MCF 10A (cell line): ENCODE measurements around the gene CHST9. TPM values are rescaled to one million over a fixed set of nuclear protein-coding genes. Genes with fewer than 3 reads are reported as not detected.

Source experiments
- BruUV-seq: library from RNA; stranded (reverse); fragments of 400-500 nt; replicated peaks from 2 replicates; lab custom pipeline; 2021; lab: Mats Ljungman, UMichigan
- CTCF ChIA-PET: fragments of 300-600 bp; sonication (Branson Sonifier 250); formaldehyde crosslinking; extraction: SDS; loops from one replicate; lab custom pipeline; 2021; ENCODE audit warnings: antibody characterized with exemption, inconsistent platforms; lab: Yijun Ruan, JAX
- POLR2A ChIA-PET: fragments of 300-600, 350-650 bp; sonication (Branson Sonifier 250); formaldehyde crosslinking; extraction: SDS; loops from one replicate; lab custom pipeline; 2020; ENCODE audit warnings: antibody characterized with exemption, inconsistent platforms; lab: Yijun Ruan, JAX
- DNase-seq: peaks from one replicate; pipeline ENCODE4 v3.0.0-alpha.2; 2018; ENCODE audit not compliant: unreplicated experiment
- H3K27ac Mint-ChIP-seq: one replicate; pipeline ENCODE4 v1.8.0; 2022; ENCODE audit warnings: mild to moderate bottlenecking, low read depth, mixed read lengths; ENCODE audit not compliant: unreplicated experiment
- H3K27me3 Mint-ChIP-seq: one replicate; pipeline ENCODE4 v1.8.0; 2022; ENCODE audit warnings: mixed read lengths; ENCODE audit not compliant: insufficient read depth, unreplicated experiment
- H3K36me3 Mint-ChIP-seq: one replicate; pipeline ENCODE4 v1.8.0; 2022; ENCODE audit warnings: mild to moderate bottlenecking, moderate library complexity, mixed read lengths; ENCODE audit not compliant: insufficient read depth, unreplicated experiment
- H3K4me1 Mint-ChIP-seq: one replicate; pipeline ENCODE4 v1.8.0; 2022; ENCODE audit warnings: mixed read lengths; ENCODE audit not compliant: insufficient read depth, unreplicated experiment
- H3K4me3 Mint-ChIP-seq: one replicate; pipeline ENCODE4 v1.8.0; 2022; ENCODE audit warnings: mild to moderate bottlenecking, moderate library complexity, mixed read lengths; ENCODE audit not compliant: unreplicated experiment
- H3K9me3 Mint-ChIP-seq: one replicate; pipeline ENCODE4 v1.8.0; 2022; ENCODE audit warnings: mixed read lengths; ENCODE audit not compliant: unreplicated experiment
- CTCF ChIP-seq: fragments of 200-600 bp; IDR thresholded peaks from one replicate; pipeline ENCODE4 v1.8.0; 2022; ENCODE audit warnings: antibody characterized with exemption, mild to moderate bottlenecking; ENCODE audit not compliant: unreplicated experiment
- intact Hi-C: fragments of 100-400 bp; cut with micrococcal nuclease; formaldehyde crosslinking; loops from 2 replicates; pipeline ENCODE4 v1.14.1; 2022
- total RNA-seq: library from RNA; stranded (reverse); gene quantifications from 2 replicates; pipeline ENCODE4 v1.2.3, GENCODE V29; 2022

The CHST9 gene
- total RNA-seq, 1 experiment from 2014 or later, result not detected

GRCh38 chr18:26971409-26971808 lies 213.7 kb downstream of the CHST9 start:
- peak; percentile 60 for DNase-seq

GRCh38 chr18:26970637-26971036 lies 214.5 kb downstream of the CHST9 start:
- BruUV-seq, result no TSS peak
- ChIA-PET CTCF (no interaction called here), POLR2A (interaction anchor here (0.6 kb wide), 1 partner anchor 224 kb away, joined by 3 read pairs; no protein-coding TSS in a partner anchor)
- DNase-seq, result no peak
- Mint-ChIP-seq H3K27ac (peak overlapping the region; percentile 5), H3K9me3 (peaks cover 6% of the 10 kb centered on the region), H3K36me3 (no peaks in the 10 kb centered on the region), H3K4me1 (peaks cover 7% of the 10 kb centered on the region), H3K4me3 (no peak overlapping the region), H3K27me3 (no peaks in the 10 kb centered on the region)
- intact Hi-C loops, result no loop called here
- TF ChIP-seq CTCF, result no peak

More at GRCh38 chr18:26971409-26971808, 213.7 kb downstream of the CHST9 start:
- ChIA-PET CTCF (interaction anchor here (0.7 to 1.1 kb wide), 3 partner anchors 8 to 350 kb away, joined by 3 read pairs; no protein-coding TSS in a partner anchor), POLR2A (interaction anchor here (0.6 to 0.7 kb wide), 2 partner anchors 9 to 225 kb away, joined by 3 read pairs; no protein-coding TSS in a partner anchor)
- Mint-ChIP-seq H3K4me1 (peaks cover 7% of the 10 kb centered on the region), H3K27me3 (no peaks in the 10 kb centered on the region), H3K36me3 (no peaks in the 10 kb centered on the region), H3K27ac (peak overlapping the region; percentile 94), H3K9me3 (peaks cover 6% of the 10 kb centered on the region), H3K4me3 (no peak overlapping the region)
- BruUV-seq, result no TSS peak
- no peak for TF ChIP-seq CTCF
- intact Hi-C loops, result no loop called here

GRCh38 chr18:26965206-26965605 lies 219.9 kb downstream of the CHST9 start:
- ChIA-PET POLR2A (interaction anchor here (0.6 kb wide), 1 partner anchor 585 kb away, joined by 3 read pairs; no protein-coding TSS in a partner anchor), CTCF (interaction anchor here (0.9 to 2.9 kb wide), 7 partner anchors 152 to 658 kb away, joined by 3 to 22 read pairs (median 4); no protein-coding TSS in a partner anchor)
- Mint-ChIP-seq H3K4me3 (no peak overlapping the region), H3K27ac (no peak overlapping the region), H3K9me3 (no peaks in the 10 kb centered on the region), H3K4me1 (no peaks in the 10 kb centered on the region), H3K36me3 (no peaks in the 10 kb centered on the region), H3K27me3 (no peaks in the 10 kb centered on the region)
- TF ChIP-seq CTCF, result no peak
- no TSS peak for BruUV-seq
- no peak for DNase-seq
- intact Hi-C loops, result loop anchor here (10.0 kb wide), 2 partner anchors 310 to 420 kb away; partner anchors contain the start of gene KCTD1

- no peaks in the 10 kb centered on the region for H3K36me3 Mint-ChIP-seq
- no peak overlapping the region for H3K27ac Mint-ChIP-seq
- H3K27me3 Mint-ChIP-seq, result no peaks in the 10 kb centered on the region
- BruUV-seq, result no TSS peak
- H3K9me3 Mint-ChIP-seq, result no peaks in the 10 kb centered on the region
- intact Hi-C loops, result loop anchor here (1.0 to 10.0 kb wide), 5 partner anchors 150 to 418 kb away; partner anchors contain the start of gene KCTD1
- ChIA-PET CTCF (interaction anchor here (0.7 to 1.5 kb wide), 10 partner anchors 8 to 657 kb away, joined by 3 to 7 read pairs (median 3); no protein-coding TSS in a partner anchor), POLR2A (no interaction called here)
- no peaks in the 10 kb centered on the region for H3K4me1 Mint-ChIP-seq
- peak; percentile 33 for DNase-seq
- TF ChIP-seq CTCF, result peak; percentile 37
- no peak overlapping the region for H3K4me3 Mint-ChIP-seq
These were observed 221.8 kb downstream of the CHST9 start for GRCh38 chr18:26963292-26963691.
